Activated CD8-positive, alpha-beta memory T cell treated with anti-CD3 and anti-CD28 coated beads for 36 hours (primary cell): Measurements from ENCODE around the gene AGXT. TPM values are rescaled to one million over a fixed set of nuclear protein-coding genes. Genes with fewer than 3 reads are reported as not detected.

Experiments used
- CTCF ChIA-PET: fragments of 350-600 bp; sonication (Branson Sonifier 250); formaldehyde crosslinking; loops from one replicate; lab custom pipeline; 2021; ENCODE audit warnings: antibody characterized with exemption; lab: Charles Lee
- POLR2A ChIA-PET: fragments of 350-600 bp; sonication (Branson Sonifier 250); formaldehyde crosslinking; loops from one replicate; lab custom pipeline; 2021; ENCODE audit warnings: antibody characterized with exemption; lab: Charles Lee
- total RNA-seq, 2 experiments: library from RNA; stranded (reverse); gene quantifications; one replicate each; pipeline ENCODE4 v1.2.3, GENCODE V29; 2021

Gene AGXT
- total RNA-seq, 2 experiments from 2014 or later = not detected

- CTCF ChIA-PET = no interaction called here
- POLR2A ChIA-PET = no interaction called here
Observed at GRCh38 chr2:240894836-240895558, 26.4 kb downstream of the AGXT start.

GRCh38 chr2:240895656-240896388 lies 27.2 kb downstream of the AGXT start, which contains the start of gene MAB21L4:
Gene MAB21L4, minus strand, starts transcription at chr2:240896156. Its CDS starts 159 bp downstream, at chr2:240895997.
- ChIA-PET CTCF (no interaction called here), POLR2A (no interaction called here)

GRCh38 chr2:240896394-240896793 lies 27.8 kb downstream of the AGXT start:
- POLR2A ChIA-PET = no interaction called here
- CTCF ChIA-PET = no interaction called here

DNA sequence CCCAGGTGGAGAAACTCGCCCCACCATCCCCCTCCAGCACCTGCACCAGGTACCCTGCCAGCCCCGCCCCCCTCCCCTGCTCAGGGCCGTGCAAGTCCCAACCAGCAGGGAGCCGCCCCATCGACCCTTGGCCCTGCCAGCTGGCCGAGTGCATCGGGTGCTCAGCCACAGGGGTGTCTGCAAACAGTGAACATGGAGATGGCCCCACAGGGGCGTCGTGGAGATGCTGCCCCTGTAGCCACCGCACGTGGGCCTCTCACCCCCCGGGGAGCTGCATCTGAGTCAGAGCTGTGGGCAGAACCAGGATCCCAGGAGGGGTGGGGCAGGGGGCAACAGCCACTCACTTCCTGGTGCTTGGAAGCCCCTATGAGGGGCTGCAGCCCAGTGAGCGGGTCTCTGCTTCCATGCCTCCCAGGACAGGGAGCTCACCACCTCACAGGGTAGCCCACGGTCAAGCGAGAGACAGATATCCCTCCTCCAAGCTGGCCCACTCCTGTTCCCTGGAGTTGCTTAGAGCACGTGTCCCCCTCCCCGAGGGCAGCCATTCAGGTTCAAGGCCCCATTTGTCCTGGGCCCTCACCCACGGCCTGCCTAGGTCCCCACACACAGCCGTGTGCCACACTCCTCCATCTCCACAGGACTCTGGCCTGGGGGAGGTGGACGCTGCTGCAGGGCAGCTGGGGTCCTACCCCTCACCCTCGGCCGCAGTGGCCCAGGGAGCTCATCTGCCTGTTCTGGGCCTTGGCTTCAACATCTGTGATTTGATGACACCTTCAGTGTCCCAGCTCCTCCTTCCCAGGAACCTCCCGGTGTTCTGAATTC lies 28.5 kb downstream of the AGXT start:
- ChIA-PET POLR2A (no interaction called here), CTCF (interaction anchor here (0.8 kb wide), 1 partner anchor 17 kb away, joined by 3 read pairs; no protein-coding TSS in a partner anchor)

- CTCF ChIA-PET = interaction anchor here (0.8 kb wide), 1 partner anchor 16 kb away, joined by 3 read pairs; no protein-coding TSS in a partner anchor
- POLR2A ChIA-PET = no interaction called here
Observed at GRCh38 chr2:240898108-240898730, 29.6 kb downstream of the AGXT start.

GRCh38 chr2:240898731-240899467 lies 30.3 kb downstream of the AGXT start:
- ChIA-PET CTCF (no interaction called here), POLR2A (no interaction called here)

DNA sequence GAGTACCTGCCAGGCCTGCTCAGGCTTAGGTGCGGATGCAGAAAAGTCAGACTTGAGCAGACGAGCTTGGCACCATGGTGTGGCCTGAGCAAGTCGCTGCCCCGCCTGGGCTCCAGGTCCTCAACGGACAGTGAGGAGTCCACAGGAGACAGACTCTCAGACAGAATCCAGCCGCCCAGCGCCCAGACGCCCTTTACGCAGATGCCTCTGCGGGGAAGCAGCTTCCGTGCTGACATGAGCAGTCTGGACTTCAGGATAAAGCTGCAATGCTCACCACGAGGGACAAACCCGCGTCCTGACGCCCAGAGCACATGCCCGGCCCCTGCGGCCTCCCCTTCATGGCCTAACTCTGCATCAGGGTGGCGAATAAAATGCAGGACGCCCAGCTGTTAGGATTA lies 30.8 kb downstream of the AGXT start:
- ChIA-PET POLR2A (no interaction called here), CTCF (no interaction called here)

- CTCF ChIA-PET = no interaction called here
- POLR2A ChIA-PET = no interaction called here
Observed at GRCh38 chr2:240900141-240900860, 31.7 kb downstream of the AGXT start.

- ChIA-PET CTCF (interaction anchor here (0.6 kb wide), 1 partner anchor 202 kb away, joined by 4 read pairs; no protein-coding TSS in a partner anchor), POLR2A (no interaction called here)
Observed at GRCh38 chr2:240901986-240902614, 33.5 kb downstream of the AGXT start.

- CTCF ChIA-PET = interaction anchor here (0.6 kb wide), 1 partner anchor 201 kb away, joined by 4 read pairs; no protein-coding TSS in a partner anchor
Observed at GRCh38 chr2:240902615-240903041, 34.0 kb downstream of the AGXT start.

DNA sequence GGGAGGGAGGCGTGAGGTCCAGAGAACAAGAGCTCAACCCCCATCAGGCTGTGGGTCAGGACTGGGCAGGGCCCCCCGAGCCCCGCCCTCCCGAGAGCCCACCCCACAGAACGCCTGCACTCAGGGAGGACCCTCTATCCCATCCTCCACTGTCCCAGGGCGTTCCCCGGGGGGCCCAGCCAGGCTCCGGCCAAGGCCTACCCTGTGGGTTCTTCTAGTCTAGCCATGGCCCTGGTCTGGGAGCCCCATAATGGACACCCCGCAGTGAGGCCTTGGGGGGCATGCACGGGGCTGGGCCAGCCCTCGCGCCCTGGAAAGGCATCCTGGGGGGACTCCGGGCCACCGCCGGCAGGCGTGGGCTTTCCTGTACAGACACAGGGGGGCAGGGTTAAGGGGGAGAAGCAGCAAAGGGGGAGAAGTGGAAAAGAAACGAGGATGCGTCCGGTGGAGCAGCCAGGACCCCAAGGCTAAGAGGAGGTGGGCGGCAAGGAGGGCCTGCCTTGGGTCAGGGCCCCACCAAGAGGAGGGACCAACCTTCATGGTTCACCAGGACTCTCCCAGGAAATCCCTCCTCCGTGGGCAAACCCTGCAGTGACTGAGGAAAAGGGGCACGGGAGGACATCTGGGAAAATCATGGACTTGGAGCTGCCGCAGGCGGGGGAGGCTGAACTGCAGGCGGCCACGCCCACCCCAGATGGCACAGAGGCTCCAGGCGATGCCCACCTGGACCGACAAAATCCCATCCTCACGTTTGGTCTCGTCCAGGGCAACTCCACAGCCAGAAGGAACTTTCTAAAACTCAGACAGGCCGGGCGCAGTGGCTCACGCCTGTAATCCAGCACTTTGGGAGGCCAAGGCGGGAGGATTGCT lies 34.8 kb downstream of the AGXT start:
- POLR2A ChIA-PET = no interaction called here

More at GRCh38 chr2:240902615-240903041, 34.0 kb downstream of the AGXT start:
- POLR2A ChIA-PET = no interaction called here

DNA sequence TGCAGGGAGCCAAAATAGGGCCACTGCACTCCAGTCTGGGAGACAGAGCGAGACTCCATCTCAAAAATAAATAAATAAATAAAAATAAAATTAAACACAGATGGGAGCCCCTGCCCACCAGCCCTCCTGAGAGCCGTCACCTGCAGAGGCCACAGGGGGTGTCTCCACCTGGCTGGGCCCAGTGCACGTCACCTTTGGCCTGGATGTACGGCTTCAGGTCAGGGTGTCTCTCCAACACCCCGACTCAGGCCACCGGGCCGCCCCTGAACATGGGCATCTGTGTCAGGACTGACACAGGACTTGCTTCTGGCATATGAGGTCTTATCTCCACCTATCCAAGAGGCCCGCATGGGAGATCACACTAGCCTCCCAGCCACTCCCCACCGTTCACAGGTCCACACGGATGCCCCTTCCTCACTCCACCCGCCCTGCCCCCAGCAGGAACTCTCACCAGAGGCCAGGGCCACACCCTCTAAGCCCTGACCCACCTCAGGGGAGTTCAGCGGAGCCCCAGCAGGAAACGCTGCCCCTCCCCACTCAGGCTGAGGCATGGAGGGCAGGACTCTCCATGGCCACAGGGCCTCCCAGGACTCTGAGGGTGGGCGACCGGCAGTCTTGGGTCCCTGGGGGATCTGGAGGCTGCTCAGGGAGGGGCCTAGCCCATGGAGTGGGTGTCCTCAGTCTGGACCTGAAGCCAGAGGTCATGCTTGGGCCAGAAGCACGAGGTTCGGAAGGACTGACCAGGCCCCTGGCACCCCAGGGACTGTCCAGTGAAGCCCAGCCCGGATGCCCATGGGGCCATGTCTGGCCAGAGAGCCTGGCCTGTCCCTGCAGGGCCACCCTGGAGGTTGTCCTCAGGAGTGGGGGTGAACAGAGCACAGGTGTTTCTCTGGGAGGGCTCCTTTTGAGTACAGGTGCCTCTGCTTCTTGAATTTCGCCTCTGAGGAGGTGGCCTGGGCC lies 35.9 kb downstream of the AGXT start:
- POLR2A ChIA-PET = no interaction called here
- CTCF ChIA-PET = no interaction called here

More for the DNA sequence above, 34.8 kb downstream of the AGXT start:
- CTCF ChIA-PET = interaction anchor here (0.6 kb wide), 1 partner anchor 361 kb away, joined by 3 read pairs; no protein-coding TSS in a partner anchor

DNA sequence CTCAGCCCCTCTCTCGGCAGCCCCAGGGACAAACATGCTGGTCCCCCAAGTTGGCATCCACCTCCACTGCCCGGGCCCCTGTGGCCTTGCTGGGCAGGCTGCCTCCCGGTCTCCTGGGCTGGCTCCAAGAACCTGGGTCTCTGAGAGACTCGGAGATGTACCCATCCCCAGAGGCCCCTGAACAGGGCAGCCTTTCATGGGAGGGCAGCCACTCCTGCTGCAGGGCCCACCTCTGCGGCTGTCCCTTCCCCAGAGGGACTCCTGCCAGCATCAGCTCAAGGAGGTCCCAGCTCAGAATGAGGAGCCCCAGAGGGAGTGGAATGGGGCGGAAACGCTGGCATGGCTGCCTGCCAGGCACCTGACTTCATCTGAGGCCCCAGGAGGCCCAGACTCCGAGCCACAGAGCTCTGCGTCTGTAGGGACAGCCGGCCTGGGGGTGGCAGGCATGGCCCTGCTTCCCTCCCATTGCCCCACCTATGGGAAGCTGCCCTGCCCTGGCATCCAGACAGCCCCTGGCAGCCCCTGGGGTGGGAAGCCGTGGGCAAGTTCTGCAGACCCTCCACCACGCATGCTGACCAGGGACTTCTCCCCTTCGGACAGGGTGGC lies 36.7 kb downstream of the AGXT start:
- ChIA-PET CTCF (no interaction called here), POLR2A (no interaction called here)

- CTCF ChIA-PET = no interaction called here
- POLR2A ChIA-PET = no interaction called here
Observed at GRCh38 chr2:240906141-240906910, 37.7 kb downstream of the AGXT start, which contains the start of gene CROCC2. Gene CROCC2, plus strand, starts transcription at chr2:240906336. Its CDS starts 178 bp downstream, at chr2:240906514.
